HG02943 (cell line): ENCODE results near the gene THBS2.

Experiments used
- ATAC-seq: cut with Tn5 transposase; IDR thresholded peaks from one replicate; pipeline ENCODE4 v1.9.1; 2021; ENCODE audit warnings: mild to moderate bottlenecking, low read depth, moderate library complexity; ENCODE audit not compliant: unreplicated experiment

THBS2 gene

DNA sequence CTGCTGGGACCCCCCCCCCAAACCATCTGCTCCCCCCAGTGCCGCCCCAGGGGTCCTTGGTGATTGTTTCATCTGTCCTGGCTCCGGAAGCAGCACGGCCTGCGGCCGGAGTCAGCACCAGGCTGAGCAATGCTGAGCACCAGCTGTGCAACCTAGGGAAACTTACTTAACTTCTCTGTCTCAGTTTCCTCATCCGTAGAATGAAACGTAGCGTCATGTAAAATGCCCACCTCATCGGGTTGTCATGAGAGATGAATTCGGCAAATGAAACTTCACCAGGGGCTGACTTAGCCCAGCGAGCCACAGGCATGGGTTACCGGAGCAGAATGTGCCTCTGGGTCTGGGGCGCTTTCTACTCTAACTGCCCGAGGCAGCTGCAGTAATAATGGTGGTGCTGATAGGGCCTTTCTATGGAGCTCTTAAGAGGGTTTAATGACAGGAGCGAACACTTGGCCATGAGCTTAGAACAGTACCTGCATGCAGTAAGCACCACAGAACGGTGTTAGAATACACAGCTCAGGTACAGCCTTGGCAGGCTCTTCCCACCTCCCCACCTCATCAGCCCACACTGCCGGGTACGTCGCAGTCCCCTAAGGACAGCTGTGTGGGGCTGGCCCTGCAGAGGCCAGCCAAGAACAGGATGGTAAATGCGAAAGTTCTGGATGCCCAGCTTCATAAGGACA lies 1.7 kb downstream of the THBS2 start:
- ATAC-seq, result no peak

DNA sequence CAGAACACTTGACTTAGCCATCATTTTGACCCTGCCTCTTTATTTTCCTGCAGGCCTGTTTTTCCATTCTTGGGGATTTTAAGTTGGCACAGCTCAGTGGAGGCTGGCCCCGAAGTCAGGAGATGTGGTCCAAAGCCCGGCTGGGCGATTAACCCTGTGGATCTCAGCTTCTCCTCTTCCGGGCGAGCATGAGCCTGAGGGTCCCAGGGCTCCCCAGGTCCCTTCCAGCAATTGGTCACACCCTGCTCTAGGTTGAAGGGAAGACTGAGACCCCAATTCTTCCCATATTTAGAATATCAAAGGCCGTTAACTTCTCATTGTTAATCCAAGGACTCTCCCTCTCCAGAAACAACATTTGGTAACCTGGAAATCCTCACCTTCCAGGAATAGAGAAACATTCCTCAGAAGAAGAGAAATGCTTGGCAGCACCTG lies 2.3 kb downstream of the THBS2 start:
- no peak for ATAC-seq

DNA sequence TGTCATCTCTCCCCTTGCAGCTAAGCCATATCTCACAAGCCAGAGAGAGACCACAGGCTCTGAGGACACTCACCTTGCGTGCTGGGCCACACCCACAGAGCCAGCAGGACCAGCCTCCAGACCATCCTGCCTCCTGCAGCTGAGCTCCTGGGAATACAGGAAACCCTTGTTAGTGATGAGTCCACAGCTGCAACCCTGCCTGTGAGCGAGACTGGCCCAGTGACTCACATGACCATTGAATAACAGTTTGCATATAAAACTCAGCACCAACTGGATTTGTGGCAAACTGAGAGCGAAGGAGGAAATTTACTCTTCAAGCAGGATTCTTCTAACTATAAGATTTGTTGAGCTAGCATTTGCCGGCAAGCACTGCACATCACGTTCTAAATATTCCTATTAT lies 3.0 kb downstream of the THBS2 start:
- ATAC-seq, result no peak

DNA sequence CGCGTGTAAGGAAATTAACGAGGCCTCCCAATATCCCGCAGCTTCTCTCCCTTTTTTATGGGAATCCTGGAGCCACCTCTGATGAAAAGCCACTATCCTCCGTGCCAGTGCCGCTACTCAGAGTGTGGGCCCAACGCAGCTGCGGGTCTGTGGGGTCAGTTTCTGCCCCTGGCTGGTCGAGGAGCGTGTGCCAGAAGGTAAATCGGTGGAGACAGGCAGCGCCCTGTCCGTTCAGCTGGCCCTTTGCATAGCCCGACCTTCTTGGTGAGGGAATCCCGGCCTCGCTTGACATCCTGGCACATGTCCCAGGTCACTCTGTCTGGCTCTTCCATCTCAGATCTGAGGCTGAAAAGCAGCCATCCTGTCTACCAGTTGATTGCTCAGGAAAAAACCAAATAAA lies 4.6 kb downstream of the THBS2 start:
- no peak for ATAC-seq

DNA sequence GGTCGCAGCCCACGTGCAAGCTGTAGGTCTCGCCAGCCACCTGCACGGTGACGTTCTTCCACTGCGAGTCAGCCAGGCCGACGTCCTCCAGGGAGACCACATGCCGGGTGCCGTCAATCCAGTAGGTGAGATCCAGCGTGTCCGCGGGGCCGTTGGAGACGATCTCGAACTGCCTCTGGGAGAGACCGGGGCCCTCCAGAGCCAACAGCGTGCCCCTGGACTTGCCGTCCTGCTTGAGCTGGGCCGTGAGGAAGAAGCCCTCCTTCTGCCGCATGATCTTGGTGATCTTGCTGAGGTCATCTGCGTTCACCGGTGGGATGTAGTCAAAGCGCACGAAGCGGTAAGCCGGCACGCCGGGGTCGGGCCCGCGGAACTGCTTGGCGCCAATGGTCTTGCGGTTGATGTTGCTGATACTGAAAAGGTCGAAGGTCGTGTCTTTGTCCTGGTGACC lies 5.1 kb downstream of the THBS2 start:
- ATAC-seq, result no peak

DNA sequence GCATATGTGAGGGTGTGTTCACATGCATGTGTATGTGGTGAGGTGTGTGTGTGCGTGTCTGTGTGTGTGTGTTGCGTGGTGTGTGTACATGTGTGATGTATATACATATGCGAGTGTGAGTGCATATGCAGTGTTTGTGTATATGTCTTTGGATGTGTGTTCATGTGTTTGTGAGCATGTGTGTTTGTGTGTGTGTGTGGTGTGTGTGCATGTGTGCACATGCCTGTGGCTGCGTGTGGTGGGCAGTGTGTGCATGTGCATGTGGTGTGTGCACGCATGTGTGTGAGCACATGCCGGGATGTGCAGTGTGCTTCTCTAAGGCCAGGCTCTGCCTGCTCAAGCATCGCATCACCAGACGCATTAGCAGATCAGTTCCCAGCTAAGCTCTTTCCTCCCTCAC lies 5.7 kb downstream of the THBS2 start:
- no peak for ATAC-seq

DNA sequence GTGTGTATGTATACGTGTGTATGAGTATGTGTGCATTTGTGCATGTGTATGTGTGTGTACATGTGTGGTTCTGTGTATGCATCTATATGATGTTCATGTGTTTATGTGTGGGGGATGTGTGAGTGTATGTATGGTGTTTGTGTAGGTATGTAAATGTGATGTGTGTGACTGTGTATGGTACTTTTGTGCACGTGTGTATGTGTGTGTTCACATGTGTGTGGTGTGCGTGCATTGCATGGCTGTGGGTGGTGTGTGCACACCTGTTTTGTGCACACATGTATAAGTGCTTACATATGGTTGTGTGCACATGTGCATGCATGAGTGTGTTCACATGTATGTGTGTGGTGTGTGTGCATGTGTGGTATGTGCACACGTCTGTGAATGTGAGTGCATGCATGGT lies 6.2 kb downstream of the THBS2 start:
- no peak for ATAC-seq

DNA sequence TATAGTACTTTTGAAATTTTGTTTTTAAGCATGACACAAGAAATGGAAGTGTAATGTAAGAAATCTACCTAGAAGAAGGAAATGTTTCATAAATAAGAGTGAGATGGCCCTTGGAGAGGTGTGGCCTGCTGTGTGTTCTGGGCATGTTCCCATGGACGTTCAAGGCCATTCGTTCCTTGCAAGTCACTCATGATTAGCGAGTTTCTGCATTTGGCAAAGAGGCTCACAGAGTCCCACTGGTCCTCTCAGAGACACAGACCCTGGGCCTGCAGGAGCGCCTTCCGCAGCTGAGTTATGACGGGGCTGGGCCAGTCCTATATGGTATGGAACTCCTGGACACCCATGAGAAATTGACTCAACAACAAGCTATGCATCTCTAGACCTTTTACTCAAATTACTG lies 7.2 kb downstream of the THBS2 start:
- ATAC-seq, result no peak

DNA sequence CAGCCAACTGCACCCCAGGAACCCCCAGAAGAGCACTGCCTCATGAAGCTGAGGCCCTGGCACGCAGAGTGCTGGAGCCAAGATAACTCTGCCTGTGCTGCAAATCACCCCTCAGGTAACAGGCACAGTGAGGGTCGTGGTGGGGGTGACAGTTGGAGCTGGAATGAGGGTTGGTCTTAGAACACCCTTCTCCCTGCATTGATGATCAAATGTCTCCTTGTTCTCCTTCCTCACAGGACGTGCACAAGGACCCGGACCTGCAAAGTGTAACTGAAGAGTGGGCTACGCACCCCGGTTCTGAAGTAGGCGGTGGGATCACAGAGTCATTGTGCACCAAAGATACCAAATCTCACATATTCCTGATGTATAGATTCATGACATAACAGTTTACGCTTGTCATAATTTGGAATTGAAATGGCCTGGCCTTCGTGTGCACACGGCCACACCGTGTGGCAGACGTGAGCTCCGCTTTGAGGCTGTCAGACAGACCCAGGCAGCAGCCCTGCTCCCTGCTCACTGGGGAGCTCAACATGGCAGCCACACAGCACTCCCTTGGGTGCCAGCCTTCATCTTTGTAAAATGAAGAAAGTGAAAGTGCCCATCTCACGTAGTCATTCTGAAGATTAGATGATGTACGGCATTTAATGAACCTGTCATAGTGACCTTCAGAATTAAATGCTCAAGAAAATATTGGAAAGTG lies 8.8 kb downstream of the THBS2 start:
- ATAC-seq, result no peak

DNA sequence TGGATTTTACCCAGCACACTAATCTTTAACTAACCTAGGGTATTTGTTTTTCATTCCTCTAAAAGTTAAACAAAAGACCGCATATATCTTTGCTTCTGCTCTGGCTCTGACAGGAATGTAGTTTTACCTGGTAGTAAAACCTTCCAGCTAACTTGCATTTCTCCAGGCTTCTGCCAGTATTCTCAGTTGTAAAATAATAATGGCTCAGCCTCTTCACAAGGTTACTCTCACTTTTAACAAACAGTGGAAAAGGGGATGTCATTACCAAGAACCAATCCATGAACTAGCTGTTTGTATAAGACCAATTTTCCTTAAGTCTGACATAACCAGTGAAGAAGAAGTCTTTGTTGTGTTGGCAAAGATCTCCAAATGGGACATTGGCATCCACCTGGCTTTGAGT lies 10.0 kb downstream of the THBS2 start:
- ATAC-seq, result no peak

DNA sequence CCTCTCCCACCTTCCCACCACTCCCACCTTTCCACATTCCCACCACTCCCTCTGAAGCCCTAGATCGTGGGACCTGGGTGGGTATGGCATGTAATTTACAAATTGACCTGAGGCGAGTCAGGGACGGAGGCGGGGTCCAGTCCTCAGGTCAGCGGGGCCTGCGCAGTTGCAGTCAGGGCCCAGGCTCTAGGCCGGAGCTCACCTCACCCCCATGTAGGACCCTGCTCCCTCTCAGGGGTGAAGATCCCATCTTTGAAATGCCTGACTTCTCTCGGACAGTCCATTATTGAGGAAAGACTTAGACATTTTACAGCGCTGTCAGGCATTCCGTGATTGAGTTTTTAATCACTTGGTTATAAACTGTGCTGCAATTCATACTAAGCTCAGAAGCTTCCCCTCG lies 10.5 kb downstream of the THBS2 start:
- no peak for ATAC-seq

DNA sequence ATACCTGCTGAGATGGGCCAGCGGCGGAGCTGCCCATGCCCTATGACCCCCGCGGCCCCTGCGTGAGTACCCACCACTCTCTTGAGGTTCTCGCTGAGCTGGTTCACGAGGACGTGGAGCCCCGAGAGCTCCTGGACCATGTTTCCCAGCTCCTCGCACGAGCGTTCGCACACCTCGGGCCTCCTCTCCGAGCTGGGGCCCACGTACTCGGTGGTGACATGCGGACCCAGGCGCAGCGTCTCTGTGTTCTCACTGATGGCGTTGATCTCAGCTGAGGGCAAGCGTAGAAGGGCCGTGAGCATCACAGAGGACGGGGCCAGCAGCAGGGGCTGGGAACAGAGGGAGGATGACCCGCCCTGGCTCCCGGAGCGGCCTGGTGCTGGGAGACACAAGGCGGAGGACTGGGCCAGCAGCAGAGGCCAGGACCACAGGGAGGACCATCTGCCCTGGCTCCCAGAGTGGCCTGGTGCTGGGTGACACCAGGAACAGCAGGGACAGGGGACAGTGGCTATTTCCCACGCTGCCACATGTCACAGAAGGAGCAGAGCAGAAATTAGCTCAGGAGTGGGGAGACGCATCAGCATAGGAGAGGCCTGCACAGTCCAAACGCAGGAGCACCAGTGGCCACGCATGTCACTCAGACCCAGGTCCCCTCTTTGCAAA lies 11.8 kb downstream of the THBS2 start:
- no peak for ATAC-seq

DNA sequence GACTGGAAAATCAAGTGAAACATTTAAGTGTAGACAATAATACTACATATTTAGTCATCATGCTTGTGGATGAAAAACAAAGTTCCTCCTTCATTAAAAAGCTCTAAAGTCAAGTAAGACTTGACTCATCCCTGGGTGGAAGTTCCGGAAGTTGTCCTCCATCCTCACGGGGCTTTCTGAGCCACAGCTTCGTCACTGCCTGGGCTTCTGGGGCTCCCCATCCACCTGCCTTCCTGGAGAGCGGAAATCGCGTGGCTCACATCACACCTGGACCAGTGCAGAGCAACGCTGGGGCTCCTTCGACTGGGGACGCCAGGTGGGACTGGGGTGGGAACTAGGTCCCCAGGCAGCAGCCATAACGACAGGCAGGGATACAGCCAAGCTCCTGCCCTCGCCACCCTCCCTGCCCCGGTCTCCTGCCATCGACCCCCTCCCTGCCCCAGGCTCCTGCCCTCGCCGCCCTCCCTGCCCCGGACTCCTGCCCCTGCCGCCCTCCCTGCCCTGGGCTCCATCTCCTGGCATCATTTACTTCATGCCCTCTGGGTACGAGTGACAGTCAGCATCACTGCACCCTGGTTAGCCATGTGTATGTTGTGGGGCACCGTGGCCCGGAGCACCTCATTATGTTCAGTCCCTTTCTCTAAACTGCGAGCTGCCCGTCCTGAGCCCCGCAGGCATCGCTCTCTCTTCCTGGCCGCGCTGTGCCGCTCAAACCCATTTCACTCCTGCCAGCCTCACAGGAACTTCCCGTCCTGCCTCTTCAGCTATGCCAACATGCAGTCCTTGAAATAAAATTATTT lies 12.9 kb downstream of the THBS2 start:
- ATAC-seq, result no peak

DNA sequence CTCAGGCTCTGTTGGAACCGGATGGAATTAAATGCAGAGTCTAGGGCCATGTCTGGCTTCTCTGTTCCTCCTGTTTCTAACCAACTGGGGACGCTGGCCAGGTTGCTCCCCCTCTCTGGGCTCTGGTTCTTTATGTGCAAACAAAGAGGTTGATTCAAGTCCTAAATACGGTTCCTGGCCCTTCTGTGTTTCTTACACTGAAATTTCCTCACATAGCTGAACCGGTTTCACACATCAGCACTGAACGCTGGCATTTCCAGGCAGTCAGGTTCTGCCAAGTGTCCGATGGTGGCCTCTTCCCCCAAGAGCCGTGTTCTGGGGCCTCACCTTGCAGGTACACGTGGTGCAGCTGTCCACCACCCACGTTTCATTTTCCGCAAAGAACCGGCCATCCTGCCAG lies 13.5 kb downstream of the THBS2 start:
- ATAC-seq, result no peak

DNA sequence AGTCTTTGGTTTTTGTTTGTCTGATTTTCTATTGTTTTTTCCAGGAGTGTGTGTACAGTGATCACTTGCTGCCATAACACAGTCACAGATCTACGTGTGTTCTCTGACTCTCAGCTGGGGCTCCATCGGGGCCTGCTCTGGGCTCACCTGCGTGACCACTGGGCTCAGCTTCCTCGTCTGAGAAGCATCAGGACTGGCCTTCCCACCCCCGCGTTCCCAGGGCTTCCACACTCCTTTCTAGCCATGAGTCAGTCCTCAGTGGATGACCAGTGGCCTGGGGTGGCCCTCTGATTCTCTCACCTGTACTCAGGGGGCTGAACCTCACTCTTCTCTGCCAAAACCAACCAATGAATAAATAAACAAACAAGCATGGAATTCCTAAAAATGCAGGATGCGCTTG lies 14.5 kb downstream of the THBS2 start:
- no peak for ATAC-seq

DNA sequence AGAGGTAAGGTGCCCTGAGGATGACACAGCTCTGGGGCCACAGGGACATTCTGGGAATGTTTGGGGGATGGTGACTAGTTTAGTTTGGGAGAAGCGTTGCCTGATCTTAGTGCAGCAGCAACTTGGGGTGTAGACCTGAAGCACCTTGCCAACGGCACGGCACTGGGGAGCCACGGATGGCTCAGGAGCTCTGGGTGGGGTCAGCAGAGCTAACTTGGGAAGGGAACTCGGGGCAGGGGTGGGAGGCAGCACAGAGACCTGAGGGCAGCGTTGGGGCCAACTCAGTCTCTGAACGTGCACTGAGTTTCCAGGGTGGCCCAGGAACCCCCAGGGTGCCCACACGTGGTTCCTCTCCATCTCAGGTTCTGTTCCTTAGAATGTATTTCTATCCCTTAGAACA lies 14.9 kb downstream of the THBS2 start:
- ATAC-seq, result no peak

DNA sequence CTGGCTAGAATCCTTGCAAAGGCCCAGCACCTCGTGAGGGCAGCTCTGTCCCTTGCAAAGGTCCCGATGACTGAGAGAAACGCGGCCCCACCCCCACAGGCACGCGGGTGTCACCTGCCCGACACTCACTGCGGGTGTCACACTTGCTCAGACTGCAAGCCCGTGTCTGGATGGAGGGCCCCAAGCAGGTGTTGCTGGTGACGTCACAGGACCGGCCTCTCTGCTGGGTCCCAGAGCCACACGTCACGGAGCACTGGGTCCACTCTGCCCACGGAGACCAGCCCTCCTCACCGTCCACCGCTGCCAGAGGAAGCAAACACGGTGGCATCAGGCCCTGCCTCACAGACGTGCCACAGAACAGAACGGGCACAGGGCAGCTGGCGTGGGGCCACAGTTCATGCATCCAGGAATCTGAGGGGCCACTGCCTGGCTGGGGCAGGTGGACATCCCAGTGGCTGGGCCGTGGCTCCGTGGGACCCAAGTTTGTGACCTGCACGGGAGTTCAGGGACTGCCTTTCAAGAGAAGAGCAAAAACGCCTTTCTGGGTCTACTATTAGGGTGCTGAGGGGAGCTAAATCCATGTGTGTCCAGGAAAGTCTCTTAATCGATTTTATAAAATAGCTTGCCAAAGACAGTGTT lies 16.0 kb downstream of the THBS2 start:
- ATAC-seq, result no peak

DNA sequence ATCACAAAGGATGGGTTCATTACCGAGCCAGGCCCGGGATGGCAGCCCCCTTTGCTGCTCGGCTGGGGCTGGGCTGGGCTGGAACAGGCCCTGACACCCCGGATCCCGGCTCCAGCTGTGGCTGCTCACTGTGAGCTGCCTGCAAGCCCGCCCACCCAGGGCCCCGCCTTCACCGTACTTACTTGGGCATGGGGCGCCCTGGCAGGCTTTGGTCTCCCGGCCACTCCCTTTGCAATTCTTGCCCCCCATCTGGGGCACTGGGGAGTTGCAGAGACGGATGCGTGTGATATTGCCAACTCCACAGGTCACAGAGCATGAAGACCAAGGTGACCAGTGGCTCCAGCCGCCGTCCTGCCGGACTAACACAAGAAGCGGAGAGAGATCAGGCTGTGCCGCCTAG lies 16.7 kb downstream of the THBS2 start:
- no peak for ATAC-seq

DNA sequence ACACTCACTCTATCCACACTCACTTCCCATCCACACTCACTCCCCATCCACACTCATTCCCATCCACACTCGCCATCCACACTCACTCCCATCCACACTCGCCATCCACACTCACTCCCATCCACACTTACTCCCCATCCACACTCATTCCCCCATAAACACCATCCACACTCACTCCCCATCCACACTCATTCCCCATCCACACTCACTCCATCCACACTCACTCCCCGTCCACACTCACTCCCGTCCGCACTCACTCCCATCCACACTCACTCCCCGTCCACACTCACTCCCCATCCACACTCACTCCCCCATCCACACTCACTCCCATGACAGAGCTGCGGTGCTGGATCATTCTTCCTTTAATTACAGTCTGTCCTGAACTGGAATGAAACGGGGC lies 17.1 kb downstream of the THBS2 start:
- no peak for ATAC-seq

DNA sequence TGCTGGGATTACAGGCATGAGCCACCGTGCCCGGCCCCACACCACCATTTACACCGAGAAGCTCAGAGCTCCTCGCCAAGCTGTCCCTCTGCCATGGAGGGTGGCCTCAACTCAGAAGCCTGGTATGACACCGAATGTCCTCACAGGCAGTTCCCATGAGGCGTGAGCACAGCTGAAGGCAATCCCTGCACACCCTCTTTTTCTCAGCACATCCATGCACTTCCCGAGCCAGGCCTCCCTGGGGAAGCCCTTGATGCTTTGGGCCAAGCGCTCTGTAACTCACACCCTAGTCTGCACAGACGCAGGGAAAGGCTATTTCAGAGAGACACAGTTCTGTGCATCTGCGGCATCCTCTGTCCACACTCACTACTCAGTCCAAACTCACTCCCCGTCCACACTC lies 18.4 kb downstream of the THBS2 start:
- ATAC-seq, result no peak

DNA sequence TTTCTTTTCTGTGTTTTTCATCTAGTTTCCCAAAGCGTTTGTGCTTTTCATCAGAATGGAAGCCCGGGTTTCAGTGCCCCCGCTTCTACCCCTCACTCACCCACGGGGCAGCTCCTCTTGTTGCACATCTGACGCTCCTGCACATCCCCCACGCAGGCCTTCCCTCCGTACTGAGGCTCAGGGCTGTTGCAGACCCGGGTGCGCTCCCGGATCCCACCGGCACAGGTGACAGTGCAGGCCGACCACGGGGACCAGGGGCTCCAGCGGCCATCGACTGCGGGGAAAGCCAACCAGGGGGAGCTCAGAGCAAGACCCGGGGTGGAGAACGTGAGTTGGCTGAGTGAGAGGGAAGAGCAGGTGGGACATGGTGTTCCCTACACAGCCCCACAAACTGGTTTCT lies 19.0 kb downstream of the THBS2 start:
- no peak for ATAC-seq
